C4-2B (cell line): ENCODE results near the gene FLNC.

ENCODE experiments used
- H3K27ac ChIP-seq: fragments of 450-650 bp; 2 replicates; pipeline ENCODE4 v1.5.1; 2017
- CTCF ChIP-seq: fragments of 450-650 bp; conservative IDR thresholded peaks from 2 replicates; pipeline ENCODE4 v1.5.1; 2017; ENCODE audit warnings: mild to moderate bottlenecking
- ZFX ChIP-seq: fragments of 450-650 bp; IDR thresholded peaks from 2 replicates; pipeline ENCODE4 v1.6.1; 2017

FLNC gene

GRCh38 chr7:128861957-128862570 lies 31.9 kb downstream of the FLNC start:
- TF ChIP-seq ZFX (no peak), CTCF (no peak)
- peak overlapping the region; percentile 90 for H3K27ac ChIP-seq

GRCh38 chr7:128862571-128863432 lies 32.6 kb downstream of the FLNC start, which contains the start of gene ATP6V1F:
Gene ATP6V1F, plus strand, starts transcription at chr7:128862856. Its CDS starts 49 bp downstream, at chr7:128862905.
- peak within 1 kb of the TSS; percentile 90 for H3K27ac ChIP-seq
- no peak for TF ChIP-seq CTCF
- peak; percentile 89; the same call in 1 of the 2 replicates for TF ChIP-seq ZFX

- TF ChIP-seq CTCF (peak; percentile 73), ZFX (no peak)
- H3K27ac ChIP-seq: peak overlapping the region; percentile 90
Measured at GRCh38 chr7:128863433-128863989, 33.3 kb downstream of the FLNC start.

- no peak overlapping the region for H3K27ac ChIP-seq
- TF ChIP-seq CTCF: no peak
Measured at GRCh38 chr7:128865303-128865702, 35.1 kb downstream of the FLNC start.

GRCh38 chr7:128865996-128866877 lies 36.0 kb downstream of the FLNC start:
- TF ChIP-seq CTCF: no peak
- TF ChIP-seq ZFX: no peak
- H3K27ac ChIP-seq: no peak overlapping the region

- TF ChIP-seq CTCF: no peak
- TF ChIP-seq ZFX: no peak
- no peak overlapping the region for H3K27ac ChIP-seq
Measured at GRCh38 chr7:128867241-128867640, 37.0 kb downstream of the FLNC start.
